HG02763 (cell line): ENCODE data around the gene CDH26.

Experiments used
- ATAC-seq: cut with Tn5 transposase; IDR thresholded peaks from one replicate; pipeline ENCODE4 v1.9.1; 2021; ENCODE audit warnings: mild to moderate bottlenecking, moderate library complexity; ENCODE audit not compliant: unreplicated experiment

Gene CDH26

DNA sequence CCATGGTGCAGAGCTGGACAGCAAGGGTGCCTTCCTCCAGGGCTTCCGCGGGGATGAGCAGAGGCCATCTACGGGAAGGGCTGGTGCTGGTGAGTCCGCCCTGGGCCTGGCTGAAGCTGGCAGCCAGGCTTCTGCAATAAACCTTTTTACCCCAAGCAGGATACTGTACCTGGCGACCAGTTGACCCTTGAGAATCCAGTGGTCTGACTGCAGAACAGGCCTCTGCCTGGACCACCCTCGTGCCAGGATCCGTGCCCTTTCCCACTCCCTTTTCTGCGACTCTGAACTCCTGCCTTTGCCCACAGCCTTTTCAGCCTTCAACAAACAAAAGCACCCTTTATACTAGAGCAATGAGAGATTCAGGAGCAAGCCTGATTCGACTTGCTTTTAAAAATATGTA, 18.9 kb downstream of the CDH26 start:
- no peak for ATAC-seq

DNA sequence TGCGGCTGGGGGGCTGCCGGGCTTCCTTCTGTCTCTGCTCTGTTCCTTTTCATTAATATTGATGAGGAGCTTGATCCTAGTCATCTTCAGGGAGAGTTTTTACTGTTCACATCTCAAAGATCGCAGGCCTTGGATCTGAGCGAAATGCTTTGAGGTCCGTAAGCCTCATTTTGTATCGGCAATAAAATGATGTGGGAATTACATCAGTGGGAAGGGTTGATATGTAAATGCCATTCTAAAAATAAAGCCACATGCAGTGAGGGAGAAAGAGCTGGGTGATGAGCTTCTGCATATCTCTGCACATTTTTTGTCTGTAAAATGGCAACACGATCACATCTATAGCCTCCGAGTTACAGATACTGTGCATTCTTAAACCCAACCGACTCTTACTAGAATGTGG, 24.9 kb downstream of the CDH26 start:
- ATAC-seq = no peak

DNA sequence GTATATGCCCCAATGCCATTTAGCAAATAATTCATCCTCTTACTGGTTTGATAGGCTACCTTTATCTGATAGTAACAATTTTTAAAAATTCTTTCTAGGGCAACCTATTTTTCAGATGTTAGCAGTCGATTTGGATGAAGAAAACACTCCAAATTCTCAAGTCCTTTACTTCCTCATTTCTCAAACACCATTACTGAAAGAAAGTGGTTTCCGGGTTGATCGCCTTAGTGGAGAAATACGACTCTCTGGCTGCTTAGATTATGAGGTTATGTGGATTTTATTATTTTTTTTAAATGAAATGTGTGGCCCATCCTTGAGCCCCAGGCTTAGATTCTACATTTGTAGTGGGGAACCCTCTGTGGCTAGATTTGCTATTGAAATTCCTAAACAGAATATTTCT, 26.3 kb downstream of the CDH26 start:
- ATAC-seq = no peak

DNA sequence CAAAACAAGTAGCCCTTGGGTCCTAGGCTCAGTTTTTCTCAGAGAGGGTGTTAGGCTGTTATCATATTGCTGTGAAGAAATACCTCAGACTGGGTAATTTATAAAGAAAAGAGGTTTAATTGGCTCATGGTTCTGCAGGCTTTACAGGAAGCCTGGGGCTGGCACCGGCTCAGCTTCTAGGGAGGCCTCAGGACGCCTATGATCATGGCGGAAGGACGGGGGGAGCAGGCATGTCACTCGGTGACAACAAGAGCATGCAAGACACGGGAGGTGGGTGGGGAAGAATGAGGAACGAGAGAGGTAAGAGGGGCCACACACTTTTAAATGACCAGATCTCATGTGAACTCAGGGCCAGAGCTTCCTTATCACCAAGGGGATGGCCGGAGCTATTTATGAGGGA, 26.9 kb downstream of the CDH26 start:
- no peak for ATAC-seq

DNA sequence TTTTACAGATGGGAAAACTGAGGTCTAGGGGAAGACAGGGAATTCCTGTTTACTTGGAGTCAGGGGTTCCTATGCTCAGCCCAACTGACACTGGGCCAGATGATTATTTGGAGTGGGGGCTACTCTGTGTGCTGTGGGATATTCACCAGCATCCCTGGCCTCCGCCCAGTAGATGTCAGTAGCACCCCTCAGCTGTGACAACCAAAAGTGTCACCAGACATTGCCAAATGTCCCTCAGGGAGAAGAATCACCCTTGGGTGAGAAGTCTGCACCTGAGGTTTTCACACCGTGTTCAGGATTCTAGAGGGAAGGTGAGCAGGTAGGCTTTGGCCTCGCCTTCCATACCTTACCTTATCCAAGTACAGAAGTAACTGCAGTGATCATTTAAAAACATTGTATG, 27.6 kb downstream of the CDH26 start:
- ATAC-seq = no peak

DNA sequence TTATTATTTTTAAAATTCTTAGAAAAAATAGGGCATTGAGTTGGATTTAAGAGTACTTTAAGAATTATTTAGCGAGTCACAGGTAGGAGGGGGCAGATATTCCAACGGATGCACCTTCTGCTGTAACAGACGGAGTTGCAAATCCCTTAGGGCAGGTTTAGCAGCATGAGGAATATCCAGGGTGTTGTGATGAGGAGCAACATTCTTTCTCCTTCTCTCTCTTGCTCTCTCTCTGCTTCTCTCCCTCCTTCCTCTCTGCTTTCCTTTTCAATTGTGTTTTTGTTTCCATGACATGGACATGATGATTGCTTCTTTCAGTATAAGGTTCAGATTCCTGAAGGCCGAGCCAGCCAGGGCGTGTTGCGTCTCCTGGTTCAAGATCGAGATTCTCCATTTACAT, 28.9 kb downstream of the CDH26 start:
- no peak for ATAC-seq

DNA sequence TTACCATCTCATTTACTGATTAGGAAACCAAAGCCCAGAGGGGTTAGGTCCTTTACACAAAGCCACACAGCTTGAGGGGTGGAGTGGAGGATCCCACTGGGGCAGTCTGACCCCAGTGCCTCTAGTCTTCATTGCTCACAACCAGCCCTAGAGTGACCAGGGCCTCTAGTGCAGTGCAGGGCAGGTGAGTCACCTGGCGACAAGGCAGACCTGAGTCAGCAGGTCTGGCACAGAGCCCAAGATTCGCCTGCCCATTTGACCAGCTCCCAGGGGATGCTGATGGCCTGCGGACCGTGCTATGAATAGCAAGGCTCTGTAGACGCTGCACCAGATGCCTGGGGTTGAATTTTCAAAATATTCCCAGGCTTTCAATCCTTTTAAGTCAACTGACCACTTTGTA, 29.9 kb downstream of the CDH26 start:
- no peak for ATAC-seq

DNA sequence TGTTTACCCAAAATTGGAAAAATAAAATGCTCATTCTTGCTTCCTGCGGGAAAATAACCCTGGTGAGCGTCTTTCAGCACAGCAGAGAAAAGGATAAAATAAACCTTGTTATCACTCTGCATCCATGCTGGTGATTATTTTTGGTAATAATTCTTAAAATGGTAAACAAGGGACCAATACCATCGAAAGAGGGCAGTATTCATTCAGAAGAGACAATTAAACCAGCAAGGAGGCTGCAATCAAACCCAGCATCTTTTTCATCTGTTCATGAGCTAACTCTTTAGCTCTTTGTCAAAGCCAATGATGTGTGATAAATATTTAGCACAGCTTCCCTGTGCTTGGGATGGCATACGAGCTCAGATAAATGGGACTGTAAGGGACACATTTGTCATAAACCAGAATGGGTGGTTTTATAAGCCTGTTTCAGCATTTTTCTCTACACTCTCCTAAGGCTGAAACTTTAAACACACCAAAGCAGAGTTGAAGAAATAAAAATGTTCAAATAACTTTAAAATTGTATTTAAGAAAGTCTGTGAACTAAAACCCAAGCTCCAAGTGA, 34.4 kb downstream of the CDH26 start:
- ATAC-seq = no peak

DNA sequence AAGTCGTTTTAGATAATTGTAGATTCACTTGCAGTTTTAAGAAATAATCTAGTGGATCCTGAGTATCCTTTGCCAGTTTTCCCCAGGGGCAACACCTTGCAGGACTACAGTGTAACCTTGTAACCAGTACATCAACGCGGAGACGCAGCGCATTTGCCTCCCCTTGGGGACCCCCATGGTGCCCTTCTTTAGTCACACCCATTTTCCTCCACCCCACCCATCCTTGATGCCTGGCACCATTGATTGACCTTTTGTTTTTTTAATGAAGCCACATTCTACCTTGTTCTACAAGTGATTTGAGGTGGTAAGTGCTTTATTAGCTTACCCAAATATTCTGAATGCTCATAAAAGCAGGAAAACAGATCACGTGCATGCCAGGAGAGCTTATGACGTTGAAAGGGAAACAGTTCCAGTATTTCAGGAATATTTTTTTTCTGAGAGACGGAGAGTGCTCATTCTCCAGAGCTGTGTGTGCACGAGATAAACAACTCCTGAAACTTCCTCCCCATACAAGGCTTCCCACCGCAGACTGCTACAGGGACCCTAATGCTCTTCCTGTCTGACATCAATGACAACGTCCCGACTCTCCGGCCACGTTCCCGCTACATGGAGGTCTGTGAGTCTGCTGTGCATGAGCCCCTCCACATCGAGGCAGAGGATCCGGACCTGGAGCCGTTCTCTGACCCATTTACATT, 35.7 kb downstream of the CDH26 start:
- no peak for ATAC-seq

DNA sequence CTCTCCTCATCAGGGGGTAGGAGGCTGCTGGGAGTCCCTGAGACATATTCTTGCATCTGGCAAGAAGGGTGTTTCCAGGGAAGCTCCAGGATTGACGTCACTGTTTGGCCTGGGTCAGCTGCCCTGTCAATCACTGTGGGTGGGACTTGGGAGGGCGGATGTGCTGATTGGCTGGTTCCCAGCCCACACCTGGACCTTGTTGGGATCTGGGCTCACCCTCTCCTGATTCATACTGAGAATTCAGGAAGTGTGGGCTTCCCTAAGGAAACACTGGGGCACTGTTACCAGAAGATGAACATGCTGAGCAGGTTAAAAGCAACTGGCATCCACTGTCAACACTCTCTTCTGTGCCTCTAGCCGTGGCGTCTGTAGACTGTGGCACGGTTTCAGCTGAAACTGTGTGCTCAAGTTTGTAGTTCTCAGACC, 36.5 kb downstream of the CDH26 start:
- ATAC-seq = no peak

DNA sequence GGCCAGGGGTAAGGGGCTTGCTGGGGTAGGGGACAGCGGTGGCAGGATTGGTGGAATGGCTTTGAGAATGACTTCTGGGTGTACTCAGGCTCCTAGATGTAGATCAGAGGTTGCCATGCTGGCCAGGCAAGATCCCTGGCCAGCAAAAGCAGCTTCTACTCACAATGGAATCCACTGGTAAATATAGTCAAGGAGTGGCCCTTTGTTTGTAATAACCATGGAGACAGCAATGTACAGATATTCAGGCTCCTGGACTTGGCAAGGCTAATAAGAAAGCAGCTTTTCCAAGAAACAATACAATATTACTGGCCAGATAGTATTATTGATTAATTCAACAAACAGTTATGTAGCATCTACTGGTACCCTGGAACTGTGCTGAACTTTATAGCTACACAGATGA, 37.9 kb downstream of the CDH26 start:
- ATAC-seq = no peak

DNA sequence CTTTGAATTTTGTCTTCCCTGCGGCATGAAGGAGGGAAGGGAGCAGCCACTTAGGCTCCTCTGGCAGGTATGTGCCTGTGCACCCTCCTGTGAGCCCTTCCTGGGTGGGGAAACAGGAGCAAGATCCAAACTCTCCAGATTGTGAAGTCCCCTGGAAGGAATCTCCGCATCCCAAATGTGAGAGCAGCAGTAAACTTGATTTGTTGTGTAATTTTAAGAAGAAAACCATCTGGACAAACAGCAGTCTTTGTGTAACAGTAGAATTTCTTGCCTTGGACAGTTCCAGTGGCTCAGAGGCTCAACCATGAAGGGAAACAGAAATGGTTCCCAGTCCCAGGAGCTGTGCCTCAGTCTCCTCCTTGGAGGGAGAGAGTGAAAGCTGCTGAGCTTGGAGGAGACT, 39.7 kb downstream of the CDH26 start:
- no peak for ATAC-seq

DNA sequence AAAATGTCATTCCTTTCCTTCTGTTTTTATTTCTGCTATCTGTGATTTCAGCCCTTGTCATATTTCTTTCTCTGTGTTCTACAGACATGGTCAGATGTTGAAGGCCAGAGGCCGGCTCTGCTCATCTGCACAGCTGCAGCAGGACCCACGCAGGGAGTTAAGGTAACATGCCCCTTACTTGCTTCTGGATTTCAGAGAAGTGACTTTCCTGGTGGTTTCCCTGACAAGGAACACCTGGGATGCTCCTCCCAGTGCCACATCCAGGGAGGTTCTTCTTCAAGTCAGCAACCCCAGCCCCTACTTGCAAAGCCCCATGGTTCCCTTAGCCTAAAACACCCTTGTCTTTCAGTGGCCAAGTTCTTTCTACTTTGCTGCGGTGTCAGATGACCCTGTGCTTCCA, 41.3 kb downstream of the CDH26 start:
- no peak for ATAC-seq

DNA sequence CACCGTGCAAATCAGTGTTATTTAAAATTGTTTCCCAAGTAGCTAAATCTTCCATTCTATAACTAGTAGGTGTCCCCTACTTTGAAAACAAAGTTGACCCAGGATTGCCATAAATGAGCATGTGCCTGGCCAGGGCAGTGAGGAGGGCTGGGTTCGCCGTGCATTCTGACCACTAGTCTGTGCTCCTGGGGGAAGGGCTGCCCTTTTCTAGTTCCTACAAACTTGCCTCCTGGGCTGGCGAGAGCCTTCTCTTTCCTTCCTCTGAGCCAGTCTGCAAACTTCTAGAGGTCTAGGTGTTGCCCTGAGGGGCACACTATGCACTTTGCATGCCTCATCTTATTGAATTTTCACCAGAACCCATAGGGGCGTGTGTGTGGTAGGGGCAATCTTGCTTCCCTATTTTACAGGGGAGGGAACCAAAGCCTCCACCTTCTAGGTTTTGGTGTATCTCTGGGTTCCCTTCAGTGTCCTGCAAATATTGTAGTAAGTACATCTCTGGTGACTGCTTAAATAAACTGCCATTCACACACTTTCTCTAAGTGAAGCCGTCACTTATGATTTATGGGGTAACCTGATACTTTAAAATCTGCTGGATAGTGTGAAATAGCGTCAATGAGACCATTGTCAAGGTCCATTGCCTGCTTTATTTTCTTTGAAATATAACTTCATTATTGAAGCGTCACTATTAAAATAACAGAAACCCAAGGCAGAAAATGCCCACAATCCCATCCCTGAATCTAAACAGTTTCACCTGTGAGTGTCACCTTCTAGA, 42.2 kb downstream of the CDH26 start:
- ATAC-seq = no peak

DNA sequence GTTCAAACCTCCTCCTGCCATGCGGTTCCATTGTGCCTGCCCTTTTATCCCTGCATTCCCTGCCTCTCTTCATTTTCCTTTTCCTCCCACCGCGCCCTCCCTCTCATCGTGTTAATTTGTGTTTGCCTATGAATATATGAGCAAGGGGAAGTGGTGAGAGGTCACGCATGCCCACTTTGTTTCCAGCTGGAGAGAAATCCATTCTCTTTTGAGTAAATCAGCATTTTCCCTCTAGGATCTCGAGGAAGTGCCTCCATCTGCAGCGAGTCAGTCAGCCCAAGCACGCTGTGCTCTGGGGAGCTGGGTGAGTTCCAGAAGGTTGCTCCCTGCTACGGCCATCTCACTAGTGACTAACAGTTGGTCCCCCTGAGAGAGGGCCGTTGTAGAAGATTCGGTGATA, 42.9 kb downstream of the CDH26 start:
- ATAC-seq = no peak

DNA sequence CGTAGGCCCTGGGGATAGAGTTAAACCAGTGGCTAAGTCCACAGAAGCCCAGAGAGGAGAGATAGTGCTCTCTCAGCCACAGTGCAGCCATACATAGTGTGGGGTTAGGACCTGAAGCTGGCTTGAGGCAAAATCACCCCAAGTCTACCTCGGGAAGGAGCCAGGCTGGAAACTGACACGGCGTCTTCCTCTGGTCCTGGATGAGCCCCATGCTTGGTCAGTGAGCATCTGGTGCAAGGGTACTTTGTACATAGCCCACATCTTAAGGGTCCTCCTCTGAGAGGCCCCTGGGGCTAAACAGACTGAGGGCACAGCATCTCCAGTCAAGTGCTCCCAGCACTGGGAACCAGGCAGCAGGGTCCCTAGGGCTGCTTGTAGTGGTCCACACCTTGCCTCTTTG, 45.6 kb downstream of the CDH26 start:
- ATAC-seq = no peak

DNA sequence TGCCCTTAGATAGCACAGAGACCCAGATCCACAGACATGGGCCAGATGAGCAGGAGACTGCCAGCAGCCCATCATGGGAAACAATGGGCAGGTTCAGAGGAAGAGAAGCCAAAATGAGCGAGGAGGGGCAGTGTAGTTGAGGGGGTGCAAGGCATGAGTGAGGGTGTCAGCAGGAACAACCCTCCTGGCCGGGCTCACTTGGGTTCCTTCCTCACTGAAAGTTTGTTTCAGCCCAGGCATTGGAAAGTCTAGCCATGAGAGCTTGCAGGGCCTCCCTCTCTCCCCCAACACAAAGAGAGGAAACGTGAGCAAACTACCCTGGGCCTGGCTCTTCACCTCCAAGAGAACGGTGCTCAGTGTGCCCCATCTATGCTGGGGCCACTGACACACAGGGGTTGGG, 48.0 kb downstream of the CDH26 start:
- ATAC-seq = no peak

DNA sequence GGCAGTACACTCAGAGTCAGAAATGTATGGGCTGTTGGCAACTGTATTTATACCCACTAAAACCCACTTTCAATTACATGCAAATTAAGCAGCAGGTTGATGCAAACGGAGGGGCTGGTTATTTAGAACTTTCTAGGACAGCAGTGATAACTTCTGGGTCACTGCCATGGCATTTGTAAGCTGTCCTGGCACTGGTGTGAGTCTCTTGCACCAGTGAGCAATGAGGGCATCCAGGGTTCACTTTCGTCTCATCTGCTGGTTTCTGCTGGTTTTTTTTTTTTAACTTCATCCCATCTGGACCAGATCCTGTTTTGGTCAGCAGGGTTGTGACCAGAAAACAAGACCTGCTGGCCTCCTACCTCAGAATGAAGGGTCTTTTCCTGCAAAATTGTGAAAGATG, 49.2 kb downstream of the CDH26 start:
- no peak for ATAC-seq

DNA sequence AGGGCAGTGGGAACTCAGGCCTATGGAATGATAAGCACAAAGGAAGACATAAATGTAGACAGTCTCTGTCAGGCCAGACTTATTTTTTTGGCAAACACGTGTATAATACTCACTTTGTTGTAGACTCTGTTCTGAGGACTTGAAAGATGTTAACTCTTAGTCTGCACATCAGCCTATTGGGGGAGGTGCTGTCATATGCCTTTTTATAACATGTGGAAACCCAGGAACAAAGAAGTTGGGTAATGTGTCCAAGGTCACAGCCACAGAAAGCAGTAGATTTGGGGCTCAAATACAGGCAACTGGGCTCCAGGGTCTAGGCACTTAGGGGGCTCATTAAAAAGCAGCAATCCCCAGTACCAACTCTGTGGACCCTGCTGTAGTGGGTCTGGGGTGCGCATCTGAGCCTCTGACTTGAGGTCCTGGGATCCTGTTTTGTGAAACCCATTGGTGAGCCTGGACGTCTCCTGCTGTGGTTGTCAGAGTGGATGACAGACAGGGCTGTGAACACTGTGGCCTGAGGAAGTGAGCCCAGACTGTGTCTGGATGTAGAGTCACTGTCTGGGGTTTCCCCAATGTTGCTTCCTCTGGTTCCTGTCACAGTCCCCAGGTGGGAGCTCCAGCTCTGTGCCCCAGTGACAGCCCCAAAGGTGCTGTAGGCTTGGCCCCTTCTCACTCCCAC, 50.0 kb downstream of the CDH26 start:
- no peak for ATAC-seq

DNA sequence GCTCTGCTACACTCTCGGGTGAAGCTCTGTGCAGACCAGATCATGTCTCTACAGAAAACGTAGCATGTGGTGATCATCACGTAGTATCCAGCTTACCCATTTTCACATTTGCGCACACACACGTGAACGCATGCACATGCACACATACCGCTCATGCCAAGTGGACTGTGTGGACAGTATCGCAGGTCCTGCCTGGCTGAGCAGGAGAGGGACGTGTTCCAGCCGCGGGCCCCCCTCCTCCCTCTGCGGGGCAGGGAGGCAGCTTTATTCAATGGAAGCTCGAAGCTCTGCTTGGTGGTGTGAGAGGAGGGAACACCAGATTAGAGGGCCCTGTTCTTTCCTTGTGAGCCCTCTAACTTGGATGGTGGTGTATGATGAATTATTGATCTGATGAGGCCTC, 51.1 kb downstream of the CDH26 start:
- ATAC-seq = no peak

DNA sequence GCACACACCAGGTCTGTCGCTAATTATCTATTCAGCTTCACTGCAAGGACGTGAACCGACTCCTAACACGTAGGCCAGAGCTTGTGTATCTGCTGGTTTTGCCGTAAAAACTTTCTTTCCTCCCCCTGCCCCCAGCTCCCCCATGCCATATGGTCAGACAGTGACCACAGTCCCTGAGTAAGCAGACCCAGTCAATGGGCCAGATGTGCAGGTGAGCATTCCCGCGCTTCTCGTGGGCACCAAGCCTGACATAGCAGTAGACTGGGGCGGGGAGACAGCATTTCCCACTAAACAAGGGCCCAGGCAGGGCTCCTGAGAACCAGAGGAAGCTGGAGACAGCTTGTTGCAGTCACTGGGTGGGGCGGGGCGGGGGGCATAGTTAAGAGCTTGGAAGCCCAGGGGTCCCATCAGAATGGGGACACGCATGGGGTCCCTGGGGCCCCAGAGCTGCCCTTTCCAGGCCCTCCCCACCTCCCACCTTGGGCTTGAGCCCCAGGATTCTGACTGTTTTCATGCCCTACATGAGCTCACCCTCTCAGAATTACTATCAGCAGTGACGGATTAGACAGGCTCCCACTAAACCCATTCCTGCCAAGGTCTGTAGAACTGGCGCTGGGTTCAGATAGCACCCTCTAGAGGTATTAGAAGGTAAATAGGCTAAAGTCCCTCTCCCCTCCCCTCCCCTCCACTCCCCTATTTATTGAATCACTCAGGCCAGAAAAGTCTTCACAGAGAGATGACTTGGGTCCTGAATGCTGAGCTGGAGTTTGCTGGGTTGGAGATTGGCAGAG, 51.8 kb downstream of the CDH26 start:
- no peak for ATAC-seq
